ENCODE results near the gene NLRP6. TPM values are rescaled to one million over a fixed set of nuclear protein-coding genes. Genes with fewer than 3 reads are reported as not detected.

NLRP6 gene
- total and polyA plus RNA-seq, 2 experiments from 2014 or later = 1.4 TPM; not detected in 1

DNA sequence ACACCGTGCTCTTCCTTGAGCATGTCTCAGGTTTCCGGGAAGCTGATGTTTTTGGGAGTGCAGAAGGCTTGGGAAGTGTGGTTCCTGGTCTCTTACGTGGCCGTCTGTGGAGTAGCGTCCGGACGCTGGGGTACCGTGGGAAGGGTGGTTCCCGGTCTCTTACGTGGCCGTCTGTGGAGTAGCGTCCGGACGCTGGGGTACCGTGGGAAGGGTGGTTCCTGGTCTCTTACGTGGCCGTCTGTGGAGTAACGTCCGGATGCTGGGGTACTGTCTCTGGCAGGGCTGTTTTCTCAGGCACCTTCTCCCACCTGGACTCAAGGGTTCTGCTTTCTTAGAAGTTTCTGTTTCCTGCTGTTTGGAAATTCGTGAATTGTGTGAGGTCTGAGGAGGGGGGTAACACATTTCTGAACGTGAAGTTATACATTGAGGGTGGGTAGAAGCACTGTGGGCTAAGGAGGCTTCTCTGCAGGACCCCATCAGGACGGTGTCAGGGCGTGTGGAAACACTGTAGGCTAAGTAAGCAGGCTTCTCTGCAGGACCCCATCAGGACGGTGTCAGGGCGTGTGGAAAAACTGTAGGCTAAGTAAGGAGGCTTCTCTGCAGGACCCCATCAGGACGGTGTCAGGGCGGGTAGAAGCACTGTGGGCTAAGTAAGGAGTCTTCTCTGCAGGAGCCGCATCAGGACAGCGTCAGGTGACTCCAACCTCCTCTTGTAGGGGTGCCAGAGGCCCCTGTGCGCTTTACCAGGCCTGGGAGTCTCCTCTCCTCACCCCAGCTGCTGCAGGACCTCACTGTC lies 47.8 kb downstream of the NLRP6 start:
- Histone ChIP-seq H3K36me3 (replicated peaks; ENCODE audit: insufficient read depth, low read depth) (no peaks in the 10 kb centered on the region), H3K4me1 (ENCODE audit: insufficient read depth) (peaks cover 28% of the 10 kb centered on the region), H3K4me3 (no peak overlapping the region), H3K9me2 (replicated peaks; ENCODE audit: insufficient read depth) (no peaks in the 10 kb centered on the region), H3K9me3 (ENCODE audit: low read depth) (no peaks in the 10 kb centered on the region), H2AFZ (no peak overlapping the region), H4K20me1 (ENCODE audit: insufficient read depth, poor library complexity, severe bottlenecking) (no peaks in the 10 kb centered on the region), H3K79me2 (no peaks in the 10 kb centered on the region), H3K4me2 (no peak overlapping the region), H3K27me3 (no peaks in the 10 kb centered on the region), H3K27ac (peak overlapping the region; percentile 86)
- WGBS (ENCODE audit: low lambda C conversion rate, missing lambda C conversion rate) = 91% methylated on average over 30 of the region's 30 CpGs
- DNase-seq (ENCODE audit: low spot score) = no peak
- TF ChIP-seq EZH2phosphoT487 (IDR thresholded peaks at IDR 0.05; ENCODE audit: low read depth, severe bottlenecking, unreplicated experiment) (no peak), EZH2 (IDR thresholded peaks at IDR 0.05; ENCODE audit: borderline replicate concordance) (no peak)
- TF ChIP-seq, protein P1, sequence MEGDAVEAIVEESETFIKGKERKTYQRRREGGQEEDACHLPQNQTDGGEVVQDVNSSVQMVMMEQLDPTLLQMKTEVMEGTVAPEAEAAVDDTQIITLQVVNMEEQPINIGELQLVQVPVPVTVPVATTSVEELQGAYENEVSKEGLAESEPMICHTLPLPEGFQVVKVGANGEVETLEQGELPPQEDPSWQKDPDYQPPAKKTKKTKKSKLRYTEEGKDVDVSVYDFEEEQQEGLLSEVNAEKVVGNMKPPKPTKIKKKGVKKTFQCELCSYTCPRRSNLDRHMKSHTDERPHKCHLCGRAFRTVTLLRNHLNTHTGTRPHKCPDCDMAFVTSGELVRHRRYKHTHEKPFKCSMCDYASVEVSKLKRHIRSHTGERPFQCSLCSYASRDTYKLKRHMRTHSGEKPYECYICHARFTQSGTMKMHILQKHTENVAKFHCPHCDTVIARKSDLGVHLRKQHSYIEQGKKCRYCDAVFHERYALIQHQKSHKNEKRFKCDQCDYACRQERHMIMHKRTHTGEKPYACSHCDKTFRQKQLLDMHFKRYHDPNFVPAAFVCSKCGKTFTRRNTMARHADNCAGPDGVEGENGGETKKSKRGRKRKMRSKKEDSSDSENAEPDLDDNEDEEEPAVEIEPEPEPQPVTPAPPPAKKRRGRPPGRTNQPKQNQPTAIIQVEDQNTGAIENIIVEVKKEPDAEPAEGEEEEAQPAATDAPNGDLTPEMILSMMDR (IDR thresholded peaks at IDR 0.05; ENCODE audit: poor library complexity) = no peak

- Histone ChIP-seq H3K27ac (peak overlapping the region; percentile 86), H3K36me3 (replicated peaks; ENCODE audit: insufficient read depth, low read depth) (no peaks in the 10 kb centered on the region), H3K4me1 (ENCODE audit: insufficient read depth) (peaks cover 26% of the 10 kb centered on the region), H2AFZ (no peak overlapping the region), H3K9me3 (ENCODE audit: low read depth) (no peaks in the 10 kb centered on the region), H3K4me2 (no peak overlapping the region), H4K20me1 (ENCODE audit: insufficient read depth, poor library complexity, severe bottlenecking) (no peaks in the 10 kb centered on the region), H3K79me2 (no peaks in the 10 kb centered on the region), H3K4me3 (no peak overlapping the region), H3K27me3 (no peaks in the 10 kb centered on the region), H3K9me2 (replicated peaks; ENCODE audit: insufficient read depth) (no peaks in the 10 kb centered on the region)
- TF ChIP-seq, protein P1 (IDR thresholded peaks at IDR 0.05; ENCODE audit: poor library complexity) = no peak
- no peak for TF ChIP-seq EZH2phosphoT487 (IDR thresholded peaks at IDR 0.05; ENCODE audit: low read depth, severe bottlenecking, unreplicated experiment)
- no peak for TF ChIP-seq EZH2 (IDR thresholded peaks at IDR 0.05; ENCODE audit: borderline replicate concordance)
- WGBS (ENCODE audit: low lambda C conversion rate, missing lambda C conversion rate) = 83% methylated on average over 6 of the region's 6 CpGs
- DNase-seq (ENCODE audit: low spot score) = no peak
These were observed 48.3 kb downstream of the NLRP6 start for GRCh38 chr11:326592-326841.

DNA sequence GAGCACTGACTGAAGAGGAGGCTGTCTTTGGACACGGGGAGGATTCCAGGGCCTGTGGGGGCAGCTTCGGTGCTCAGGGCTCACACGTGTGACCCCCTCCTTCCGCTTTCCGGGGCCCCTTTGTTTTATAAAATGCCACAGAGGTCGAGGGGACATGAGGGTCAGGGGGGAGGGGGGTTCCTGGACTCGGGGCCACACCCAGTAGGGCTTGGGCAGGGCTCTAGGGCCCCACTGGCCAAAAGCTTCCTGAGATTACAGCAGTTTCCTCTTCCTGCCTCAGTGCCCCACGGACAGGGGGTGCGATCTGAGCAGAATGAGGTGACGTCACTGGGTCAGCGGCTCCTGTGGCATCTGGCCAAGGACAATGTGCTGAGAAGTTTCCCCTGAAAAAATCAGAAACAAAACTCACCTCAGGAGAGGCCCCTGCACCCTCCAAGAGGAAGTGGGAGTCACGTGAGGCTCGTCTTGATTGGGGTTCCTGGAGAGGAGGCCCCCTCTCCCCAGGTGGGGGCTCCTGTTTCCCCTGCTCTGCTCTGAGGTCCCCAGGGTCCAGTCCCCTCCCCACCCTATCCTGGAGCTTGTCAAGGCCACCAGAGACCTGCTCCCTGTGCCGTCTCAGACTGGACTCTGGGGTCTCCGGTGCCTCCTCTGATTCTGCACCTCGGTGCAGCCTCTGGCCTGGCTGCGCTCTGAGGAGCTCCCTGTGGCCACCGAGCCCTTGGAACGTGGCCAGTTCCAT lies 48.8 kb downstream of the NLRP6 start:
- H3K79me2 ChIP-seq = no peaks in the 10 kb centered on the region
- no peaks in the 10 kb centered on the region for H3K9me2 ChIP-seq (replicated peaks; ENCODE audit: insufficient read depth)
- TF ChIP-seq EZH2 (IDR thresholded peaks at IDR 0.05; ENCODE audit: borderline replicate concordance) (no peak), EZH2phosphoT487 (IDR thresholded peaks at IDR 0.05; ENCODE audit: low read depth, severe bottlenecking, unreplicated experiment) (no peak)
- TF ChIP-seq, protein P1 (IDR thresholded peaks at IDR 0.05; ENCODE audit: poor library complexity) = no peak
- peak overlapping the region; percentile 53 for H3K4me2 ChIP-seq
- H2AFZ ChIP-seq = no peak overlapping the region
- H4K20me1 ChIP-seq (ENCODE audit: insufficient read depth, poor library complexity, severe bottlenecking) = no peaks in the 10 kb centered on the region
- H3K27ac ChIP-seq = peak overlapping the region; percentile 86
- H3K9me3 ChIP-seq (ENCODE audit: low read depth) = no peaks in the 10 kb centered on the region
- no peaks in the 10 kb centered on the region for H3K27me3 ChIP-seq
- 68% methylated on average over 19 of the region's 19 CpGs for WGBS (ENCODE audit: low lambda C conversion rate, missing lambda C conversion rate)
- H3K4me1 ChIP-seq (ENCODE audit: insufficient read depth) = peaks cover 26% of the 10 kb centered on the region
- no peak overlapping the region for H3K4me3 ChIP-seq
- DNase-seq (ENCODE audit: low spot score) = peak; percentile 67
- no peaks in the 10 kb centered on the region for H3K36me3 ChIP-seq (replicated peaks; ENCODE audit: insufficient read depth, low read depth)

All from hepatocyte (in vitro differentiated cells).